ELF-1 (cell line): Measurements from ENCODE around the gene PRPF40A.
A peak's percentile ranks its signal among the peaks of the same experiment; 100 is the strongest.
"Not testable (repeated sequence)": the region's sequence is repeated elsewhere in the genome, so short reads cannot be mapped to it uniquely, and the experiment has no call there.

Experiments used
- DNase-seq: peaks from one replicate; pipeline ENCODE4 v3.0.0-alpha.2; 2016; ENCODE audit warnings: low read depth, low spot score

PRPF40A gene

GRCh38 chr2:152717228-152718075 lies at the start of gene PRPF40A:
Gene PRPF40A, minus strand, starts transcription at chr2:152717461. Its CDS starts 22 bp downstream, at chr2:152717439.
- peak; percentile 99 for DNase-seq

GRCh38 chr2:152766928-152767327 lies 49.7 kb upstream of the PRPF40A start:
- DNase-seq, result no peak

- no peak for DNase-seq
Observed at GRCh38 chr2:152763651-152764050, 46.4 kb upstream of the PRPF40A start.

GRCh38 chr2:152763208-152763607 lies 45.9 kb upstream of the PRPF40A start:
- DNase-seq, result not testable (repeated sequence)

GRCh38 chr2:152762202-152762601 lies 44.9 kb upstream of the PRPF40A start:
- DNase-seq, result no peak

- no peak for DNase-seq
Observed at GRCh38 chr2:152761214-152761613, 44.0 kb upstream of the PRPF40A start.

- no peak for DNase-seq
Observed at GRCh38 chr2:152759290-152760072, 42.2 kb upstream of the PRPF40A start.

GRCh38 chr2:152755029-152755428 lies 37.8 kb upstream of the PRPF40A start:
- peak; percentile 65 for DNase-seq

GRCh38 chr2:152747751-152748150 lies 30.5 kb upstream of the PRPF40A start:
- DNase-seq, result not testable (repeated sequence)

- DNase-seq, result no peak
Observed at GRCh38 chr2:152743002-152743401, 25.7 kb upstream of the PRPF40A start.

GRCh38 chr2:152740743-152741328 lies 23.6 kb upstream of the PRPF40A start:
- no peak for DNase-seq

- not testable (repeated sequence) for DNase-seq
Observed at GRCh38 chr2:152739705-152740104, 22.4 kb upstream of the PRPF40A start.

GRCh38 chr2:152738438-152738837 lies 21.2 kb upstream of the PRPF40A start:
- DNase-seq, result no peak

- DNase-seq, result not testable (repeated sequence)
Observed at GRCh38 chr2:152737509-152737908, 20.2 kb upstream of the PRPF40A start.

GRCh38 chr2:152730591-152731333 lies 13.5 kb upstream of the PRPF40A start:
- no peak for DNase-seq

- no peak for DNase-seq
Observed at GRCh38 chr2:152729844-152730243, 12.6 kb upstream of the PRPF40A start.

GRCh38 chr2:152723918-152724317 lies 6.7 kb upstream of the PRPF40A start:
- no peak for DNase-seq

GRCh38 chr2:152722639-152723038 lies 5.4 kb upstream of the PRPF40A start:
- not testable (repeated sequence) for DNase-seq

GRCh38 chr2:152720794-152721193 lies 3.5 kb upstream of the PRPF40A start:
- no peak for DNase-seq

GRCh38 chr2:152718909-152719645 lies 1.8 kb upstream of the PRPF40A start:
- peak; percentile 92 for DNase-seq
